Fibroblast of the aortic adventitia (primary cell): ENCODE data around the gene VPS8. TPM values are rescaled to one million over a fixed set of nuclear protein-coding genes. Genes with fewer than 3 reads are reported as not detected.

Source experiments
- DNase-seq: peaks from one replicate; pipeline ENCODE4 v3.0.0-alpha.2; 2010; ENCODE audit warnings: low read depth
- H3K4me3 ChIP-seq: 2 replicates; pipeline ENCODE4 v1.5.1; 2011; ENCODE audit warnings: low read depth, mild to moderate bottlenecking, control low read depth, low read length, moderate library complexity
- CTCF ChIP-seq: IDR thresholded peaks from 2 replicates; pipeline ENCODE4 v1.5.1; 2011; ENCODE audit warnings: mild to moderate bottlenecking, low read length, control low read depth, inconsistent platforms; ENCODE audit not compliant: insufficient read depth
- total RNA-seq: library from RNA; depleted of rRNA; stranded (reverse); fragments of >200 nt; gene quantifications from 2 replicates; pipeline ENCODE4 v1.2.3, GENCODE V29; 2012; ENCODE audit warnings: low replicate concordance

Gene VPS8
- total RNA-seq, 1 donor: 56.6 TPM

DNA sequence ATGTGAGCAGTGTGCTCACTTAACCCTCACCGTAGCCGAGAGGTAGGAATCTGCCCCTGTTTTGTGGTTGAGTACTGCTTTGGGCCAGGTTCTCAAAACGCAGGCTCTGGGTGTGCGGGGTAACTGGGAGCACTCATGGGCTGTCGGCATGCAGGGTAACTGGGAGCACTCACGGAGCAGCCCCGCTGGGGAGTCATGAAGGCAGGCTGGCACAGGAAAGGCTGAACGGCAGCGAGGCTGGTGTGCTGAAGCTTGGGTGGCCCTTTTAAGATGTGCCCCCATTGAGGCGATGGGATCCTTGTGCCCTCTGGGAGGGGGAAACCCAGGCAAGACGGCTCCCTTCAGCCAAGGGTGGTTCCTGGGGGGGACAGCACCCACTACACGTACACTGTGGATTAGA is 44.6 kb upstream of the VPS8 start:
- no peak overlapping the region for H3K4me3 ChIP-seq
- no peak for TF ChIP-seq CTCF
- DNase-seq: no peak

- no peak for TF ChIP-seq CTCF
- DNase-seq: no peak
- no peak overlapping the region for H3K4me3 ChIP-seq
Observed at GRCh38 chr3:184769382-184770170, 42.4 kb upstream of the VPS8 start.

GRCh38 chr3:184770541-184770940 is 41.4 kb upstream of the VPS8 start:
- no peak overlapping the region for H3K4me3 ChIP-seq
- DNase-seq: no peak
- TF ChIP-seq CTCF: no peak

DNA sequence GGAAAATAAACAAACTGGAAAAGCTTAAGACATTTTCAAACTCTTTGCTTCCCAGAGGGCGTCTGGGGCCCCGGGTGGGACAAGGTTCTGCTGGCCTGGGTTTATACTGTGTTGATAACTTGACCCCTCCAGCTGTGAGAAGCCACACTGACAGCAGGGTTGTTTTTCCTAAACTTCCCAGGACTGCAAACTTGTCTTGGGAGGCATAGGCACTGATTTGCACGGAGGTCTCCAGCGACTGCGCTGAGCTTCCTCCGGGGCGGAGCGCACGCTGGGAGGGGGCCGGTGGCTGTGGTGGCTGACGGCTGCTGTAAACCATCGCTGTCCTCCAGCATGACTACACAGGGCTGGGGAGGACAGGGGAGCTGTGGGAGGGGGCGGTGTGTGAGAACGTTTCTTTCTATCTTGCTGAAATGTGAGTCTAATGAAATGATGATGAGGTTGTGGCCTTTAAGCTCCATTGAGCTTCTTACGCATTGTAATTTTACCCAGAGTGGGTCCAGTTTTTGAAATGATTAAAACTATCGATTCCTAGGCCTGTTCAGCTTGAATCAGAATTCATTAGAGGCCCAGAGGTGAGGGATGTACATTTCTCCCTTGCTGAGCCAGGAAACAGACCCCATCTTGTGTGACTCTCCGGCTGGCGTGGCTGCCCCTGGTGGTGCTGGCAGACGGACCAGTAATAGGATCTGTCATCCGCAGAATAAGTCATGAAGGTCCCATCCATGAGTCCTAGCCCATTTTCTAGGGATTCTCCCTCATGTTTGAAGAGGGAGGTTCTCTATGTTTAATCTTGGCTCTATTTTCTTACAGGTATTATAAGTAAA is 40.5 kb upstream of the VPS8 start:
- DNase-seq: no peak
- TF ChIP-seq CTCF: no peak

GRCh38 chr3:184772667-184773272 is 39.2 kb upstream of the VPS8 start:
- no peak overlapping the region for H3K4me3 ChIP-seq
- no peak for TF ChIP-seq CTCF
- DNase-seq: no peak

More for the DNA sequence above, 40.5 kb upstream of the VPS8 start:
- no peak overlapping the region for H3K4me3 ChIP-seq

- peak; percentile 28 for DNase-seq
- TF ChIP-seq CTCF: no peak
- no peak overlapping the region for H3K4me3 ChIP-seq
Observed at GRCh38 chr3:184773283-184774186, 38.4 kb upstream of the VPS8 start.
